ENCODE results near the gene HAPLN3.
A peak's percentile ranks its signal among the peaks of the same experiment; 100 is the strongest.

The HAPLN3 gene

GRCh38 chr15:88911766-88912118 is 16.4 kb upstream of the HAPLN3 start:
- DNase-seq (ENCODE audit: low spot score): no peak

- DNase-seq (ENCODE audit: low spot score): no peak
Observed at GRCh38 chr15:88909956-88910831, 14.8 kb upstream of the HAPLN3 start.

DNA sequence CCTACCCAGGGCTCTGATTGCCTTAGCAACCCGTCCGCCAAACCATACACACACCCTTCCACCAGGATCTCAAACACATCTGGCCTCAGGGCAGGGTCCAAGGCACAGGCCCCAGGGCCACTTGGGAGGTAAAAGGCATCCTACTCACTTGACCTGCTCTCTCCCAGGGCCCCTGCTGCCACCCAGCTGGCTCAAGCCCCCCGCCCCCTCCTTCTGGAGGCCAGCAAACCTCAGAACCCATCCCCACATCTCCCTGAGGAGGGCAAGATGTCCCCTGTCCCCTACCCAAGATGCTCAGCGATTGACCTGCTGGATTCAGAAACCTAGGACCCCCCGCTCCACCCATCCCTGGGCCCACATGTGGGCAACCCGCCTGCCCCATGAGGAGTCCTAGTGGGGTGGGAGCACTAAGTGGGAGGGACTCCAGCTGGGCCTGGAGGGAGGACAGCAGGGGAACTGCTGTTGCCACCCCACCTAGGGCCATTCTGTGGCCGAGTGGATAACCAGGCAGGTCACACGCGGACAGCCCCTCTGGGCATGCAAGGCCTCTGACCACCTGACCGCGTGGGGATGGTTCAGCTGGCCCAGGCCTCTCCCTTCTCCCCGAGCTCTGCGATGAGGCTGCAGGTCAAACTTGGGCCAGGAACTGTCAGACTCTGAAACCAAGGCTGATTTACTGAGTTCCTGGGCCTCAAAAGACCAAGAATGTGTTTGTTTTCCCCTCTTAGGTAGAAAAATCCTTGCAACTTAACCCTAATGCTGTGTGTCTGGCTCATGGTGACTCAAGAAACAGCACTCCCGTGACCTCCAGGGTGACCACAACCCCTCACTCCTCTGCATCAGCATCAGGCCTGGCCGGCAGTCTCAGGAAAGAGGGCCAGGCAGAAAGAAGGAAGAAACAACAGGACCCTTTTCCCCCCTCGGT is 13.6 kb upstream of the HAPLN3 start:
- no peak for DNase-seq (ENCODE audit: low spot score)

DNA sequence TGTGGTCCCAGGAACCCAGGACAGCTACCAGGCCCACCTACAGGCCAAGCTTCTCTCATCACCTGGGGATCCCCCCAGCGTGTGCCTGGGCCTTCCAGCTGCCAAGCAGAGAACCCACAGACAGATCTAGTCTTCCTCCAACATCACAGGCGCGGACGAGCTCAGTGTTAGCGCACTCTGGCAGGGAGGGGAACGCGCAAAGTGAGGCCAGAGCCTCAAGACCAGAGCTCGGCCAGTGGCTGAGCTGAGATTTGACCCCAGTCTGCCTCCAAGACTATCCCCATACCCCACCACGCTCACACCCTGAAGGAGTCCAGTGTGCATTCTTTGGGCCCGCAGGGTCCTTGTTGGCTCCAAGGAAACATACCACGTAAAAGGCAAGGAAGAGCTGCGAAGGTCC is 12.8 kb upstream of the HAPLN3 start:
- no peak for DNase-seq (ENCODE audit: low spot score)

DNA sequence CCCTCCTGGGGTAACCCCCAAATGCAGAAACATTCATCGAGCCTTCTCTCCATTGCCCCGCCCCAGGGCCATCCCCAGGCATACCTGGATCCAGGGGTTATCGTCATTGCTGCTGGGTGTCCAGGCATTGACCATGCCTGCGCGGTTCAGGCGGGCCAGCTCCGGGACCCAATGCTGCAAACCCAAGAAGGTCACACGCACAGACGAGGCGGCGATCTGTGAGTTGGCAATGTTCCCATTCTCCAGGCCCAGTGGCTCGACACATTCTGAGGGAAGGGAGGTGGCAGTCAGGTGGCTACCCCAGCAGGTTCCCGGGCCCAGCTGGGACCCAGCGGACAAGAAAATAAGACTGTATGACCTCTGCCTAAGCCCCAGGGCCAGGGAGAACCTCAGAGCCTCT is 11.8 kb upstream of the HAPLN3 start:
- DNase-seq (ENCODE audit: low spot score): no peak

DNA sequence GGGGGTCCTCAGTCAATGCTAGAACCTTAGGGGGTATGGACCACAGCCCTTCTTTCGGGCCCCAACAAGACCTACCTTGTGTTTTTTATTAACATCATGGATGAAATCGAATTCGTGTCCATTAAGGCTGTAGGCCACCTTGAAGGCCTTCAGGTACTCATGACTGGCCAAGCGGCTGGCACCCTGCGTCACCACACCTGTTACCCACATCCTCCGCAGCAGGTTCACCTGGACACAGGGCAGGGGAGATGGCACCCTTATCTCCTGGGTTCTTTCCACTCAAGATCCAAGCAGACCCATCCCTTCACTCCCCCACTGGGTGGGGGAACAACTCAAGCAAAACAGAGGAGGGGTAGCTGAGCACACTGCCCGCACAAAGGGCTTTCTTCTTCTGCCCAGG is 11.2 kb upstream of the HAPLN3 start:
- no peak for DNase-seq (ENCODE audit: low spot score)

GRCh38 chr15:88906130-88906529 is 10.8 kb upstream of the HAPLN3 start:
- DNase-seq (ENCODE audit: low spot score): no peak

DNA sequence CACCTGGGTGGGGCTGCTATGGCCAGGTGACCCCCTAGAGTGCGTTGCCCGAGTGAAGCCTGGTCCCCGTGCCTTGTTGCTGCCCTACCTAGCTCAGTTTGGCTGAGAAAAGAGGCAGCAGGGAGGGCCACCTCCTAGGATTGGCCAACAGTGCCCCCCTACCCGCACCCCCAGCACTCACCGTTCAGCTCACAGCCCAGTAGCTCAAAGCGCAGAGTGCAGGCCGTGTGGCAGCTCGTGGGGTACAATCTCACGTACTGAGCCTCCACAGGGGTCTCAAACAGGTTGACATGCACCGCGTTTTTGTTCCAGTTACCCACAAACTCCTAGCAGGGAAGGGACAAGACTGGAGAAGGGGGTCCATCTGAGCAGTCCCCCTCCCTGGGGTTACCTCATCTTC is 10.2 kb upstream of the HAPLN3 start:
- no peak for DNase-seq (ENCODE audit: low spot score)

GRCh38 chr15:88904624-88905327 is 9.4 kb upstream of the HAPLN3 start:
- DNase-seq (ENCODE audit: low spot score): peak; percentile 81

- DNase-seq (ENCODE audit: low spot score): no peak
Observed at GRCh38 chr15:88904257-88904623, 8.9 kb upstream of the HAPLN3 start.

DNA sequence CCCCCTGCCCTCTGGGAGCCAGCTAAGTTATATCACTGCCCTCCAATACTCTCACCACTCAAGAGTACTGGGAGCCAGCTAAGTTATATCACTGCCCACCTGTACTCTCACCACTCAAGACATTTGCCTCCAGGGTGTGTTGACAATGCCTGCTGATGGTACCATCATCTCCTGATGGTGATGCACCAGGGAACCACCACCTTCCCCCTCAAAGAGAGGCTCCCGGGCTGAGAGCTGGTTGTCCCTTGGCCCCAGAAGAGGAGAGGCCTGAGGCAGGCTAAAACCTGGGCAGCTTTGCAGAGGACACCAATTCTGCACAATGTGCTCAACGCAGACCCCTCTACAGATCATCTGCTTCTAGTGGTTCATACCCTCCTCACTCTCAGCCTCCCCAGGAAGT is 7.5 kb upstream of the HAPLN3 start:
- DNase-seq (ENCODE audit: low spot score): no peak

DNA sequence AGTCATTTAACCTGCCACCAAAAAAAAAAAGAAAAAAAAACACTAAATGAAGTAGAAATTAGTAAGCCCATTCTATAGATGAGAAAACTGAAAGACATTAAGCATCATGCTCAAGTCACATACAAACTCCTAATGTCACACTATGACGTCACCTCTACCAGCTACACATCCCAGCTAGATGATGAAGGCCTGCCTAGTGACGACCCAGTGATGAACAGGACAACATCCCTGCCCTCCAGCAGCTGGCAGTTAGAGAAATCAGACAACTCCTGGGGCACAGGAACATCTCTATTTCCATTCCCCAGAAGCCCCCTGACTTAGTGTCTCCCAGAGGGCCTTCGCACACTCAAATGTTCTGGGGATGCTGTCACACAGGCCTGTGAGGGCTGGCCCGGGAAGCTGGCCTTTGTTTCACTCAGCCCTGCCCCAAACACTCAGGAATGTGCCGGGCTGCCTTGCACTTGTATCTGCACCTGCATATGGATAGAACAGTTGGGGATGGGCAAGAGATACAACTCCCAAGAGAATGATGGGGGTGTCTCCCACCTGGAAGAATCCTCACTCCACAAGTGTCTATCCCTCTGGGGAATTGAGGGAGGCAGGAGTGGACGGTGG is 7.0 kb upstream of the HAPLN3 start:
- no peak for DNase-seq (ENCODE audit: low spot score)

- DNase-seq (ENCODE audit: low spot score): no peak
Observed at GRCh38 chr15:88901508-88902220, 6.3 kb upstream of the HAPLN3 start.

DNA sequence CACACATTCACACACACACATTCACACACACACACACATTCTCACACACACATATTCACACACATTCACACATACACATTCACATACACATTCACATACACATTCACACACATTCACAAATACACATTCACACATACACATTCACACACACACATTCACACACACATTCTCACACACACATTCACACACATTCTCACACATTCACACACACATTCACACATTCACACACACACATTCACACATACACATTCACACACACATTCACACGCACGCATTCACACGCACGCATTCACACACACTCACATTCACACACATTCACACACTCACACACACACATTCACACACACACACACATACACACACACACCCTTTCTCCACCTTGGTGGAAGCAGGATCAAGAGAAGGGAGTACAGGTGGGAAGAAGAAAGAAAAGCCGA is 5.7 kb upstream of the HAPLN3 start:
- DNase-seq (ENCODE audit: low spot score): no peak

DNA sequence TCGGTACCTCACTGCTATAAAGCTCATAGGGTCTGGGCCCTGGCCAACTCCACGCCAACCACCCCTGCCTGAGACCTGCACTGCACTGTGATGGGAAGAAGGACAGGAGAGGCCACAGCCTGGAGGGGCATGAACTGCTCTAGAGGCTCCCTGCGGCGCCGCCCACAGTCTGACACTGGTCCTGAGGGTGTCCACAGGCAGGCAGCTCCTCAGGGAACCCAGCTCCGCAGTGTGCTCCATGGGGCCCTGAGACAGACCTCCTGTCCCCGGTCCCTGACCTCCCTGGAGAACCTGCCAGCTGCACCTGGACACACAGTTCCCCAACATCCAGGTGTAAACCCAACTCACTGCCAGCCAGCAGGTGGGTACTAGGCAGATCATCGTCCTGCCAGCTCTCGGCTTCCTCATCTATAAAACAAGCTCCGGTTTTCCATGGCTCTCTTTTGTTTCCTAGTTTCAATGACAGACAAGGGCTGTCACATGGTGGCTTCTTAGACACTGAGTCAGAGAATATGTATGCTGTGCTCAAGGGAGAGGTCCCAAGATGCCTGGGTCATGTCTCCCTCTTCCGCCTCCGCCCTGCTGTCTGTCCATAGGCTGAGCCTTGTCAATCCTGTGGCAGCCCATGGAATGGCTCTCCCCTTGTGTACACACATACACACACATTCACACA is 5.1 kb upstream of the HAPLN3 start:
- DNase-seq (ENCODE audit: low spot score): no peak

- DNase-seq (ENCODE audit: low spot score): no peak
Observed at GRCh38 chr15:88899251-88899650, 3.9 kb upstream of the HAPLN3 start.

DNA sequence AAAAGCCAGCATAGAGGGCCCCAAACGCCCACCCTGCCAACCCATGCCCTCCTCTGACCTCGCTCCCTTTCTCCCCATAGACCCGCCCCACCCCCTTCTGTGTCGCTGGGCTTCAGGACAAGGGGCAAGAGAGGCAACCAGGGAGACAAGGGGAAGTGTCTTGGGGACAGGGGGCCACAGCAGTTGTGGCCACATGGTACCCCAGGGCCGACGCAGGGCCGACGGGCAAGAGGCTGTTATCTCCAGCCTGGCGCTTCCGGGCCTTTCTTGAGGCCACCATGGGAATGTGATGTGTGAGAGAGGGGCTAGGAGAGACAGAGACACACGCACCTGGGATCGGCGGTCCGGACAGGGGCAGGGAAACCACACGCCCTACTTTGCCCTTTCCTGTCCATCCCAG is 3.4 kb upstream of the HAPLN3 start:
- no peak for DNase-seq (ENCODE audit: low spot score)

DNA sequence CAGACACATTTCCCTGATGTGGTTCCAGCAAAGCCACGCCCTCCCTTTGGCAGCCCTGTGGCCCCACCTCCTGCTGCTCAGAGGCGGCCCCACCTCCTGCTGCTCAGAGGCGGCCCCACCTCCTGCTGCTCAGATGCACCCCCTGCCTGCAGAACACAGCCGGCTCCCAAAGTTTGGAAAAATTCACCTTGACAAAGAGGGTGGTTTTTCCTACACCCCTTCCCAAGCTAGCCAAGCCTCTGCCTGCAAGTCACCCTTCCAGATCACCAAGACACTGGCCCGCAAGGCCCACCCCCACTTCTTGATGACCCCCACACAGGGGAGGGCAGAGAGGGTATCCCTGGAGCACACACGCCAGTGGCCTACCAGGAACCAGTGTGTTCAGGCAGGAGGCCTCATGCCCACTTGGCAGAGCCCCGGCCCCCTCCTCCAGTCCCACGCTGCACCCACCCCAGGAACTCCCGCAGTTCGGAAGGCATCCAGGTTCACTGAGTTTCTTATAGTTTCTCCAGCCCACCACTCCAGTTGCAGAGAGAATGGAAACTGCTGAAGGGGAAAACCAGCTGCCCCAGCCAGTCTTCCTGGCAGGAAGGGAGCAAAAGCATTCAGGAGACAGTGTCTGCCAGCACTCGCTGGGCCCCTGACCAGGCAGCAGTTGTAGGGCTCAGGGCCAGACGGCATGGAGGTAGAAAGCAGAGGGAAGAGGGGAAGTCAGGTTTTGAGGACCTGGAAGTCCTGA is 2.3 kb upstream of the HAPLN3 start:
- peak; percentile 54 for DNase-seq (ENCODE audit: low spot score)

DNA sequence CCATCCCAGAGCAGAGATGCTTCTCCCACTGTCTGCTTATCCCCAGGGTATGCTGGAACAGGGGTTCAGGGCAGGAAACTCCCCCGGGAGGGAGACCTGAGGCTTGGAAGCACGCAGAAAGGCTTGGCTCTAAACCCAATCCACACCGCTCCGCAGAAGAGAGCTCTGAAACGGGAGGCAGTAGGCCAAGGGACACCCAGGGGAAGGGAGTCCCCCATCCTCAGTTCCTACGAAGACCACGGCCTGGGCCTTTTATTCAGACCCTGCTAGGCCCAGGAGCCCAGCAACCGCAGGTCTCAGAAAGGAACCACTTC is 1.8 kb upstream of the HAPLN3 start:
- no peak for DNase-seq (ENCODE audit: low spot score)

GRCh38 chr15:88896333-88897033 is 1.1 kb upstream of the HAPLN3 start:
- no peak for DNase-seq (ENCODE audit: low spot score)
